Activated CD8-positive, alpha-beta memory T cell treated with anti-CD3 and anti-CD28 coated beads for 48 hours (primary cell): ENCODE results near the gene SYNRG.

Experiments used
- DNase-seq, 3 experiments: peaks; one replicate each; pipeline ENCODE4 v3.0.0-alpha.2; 2020; ENCODE audit warnings: low read depth in 2 of 3, low spot score in 2 of 3

Gene SYNRG

DNA sequence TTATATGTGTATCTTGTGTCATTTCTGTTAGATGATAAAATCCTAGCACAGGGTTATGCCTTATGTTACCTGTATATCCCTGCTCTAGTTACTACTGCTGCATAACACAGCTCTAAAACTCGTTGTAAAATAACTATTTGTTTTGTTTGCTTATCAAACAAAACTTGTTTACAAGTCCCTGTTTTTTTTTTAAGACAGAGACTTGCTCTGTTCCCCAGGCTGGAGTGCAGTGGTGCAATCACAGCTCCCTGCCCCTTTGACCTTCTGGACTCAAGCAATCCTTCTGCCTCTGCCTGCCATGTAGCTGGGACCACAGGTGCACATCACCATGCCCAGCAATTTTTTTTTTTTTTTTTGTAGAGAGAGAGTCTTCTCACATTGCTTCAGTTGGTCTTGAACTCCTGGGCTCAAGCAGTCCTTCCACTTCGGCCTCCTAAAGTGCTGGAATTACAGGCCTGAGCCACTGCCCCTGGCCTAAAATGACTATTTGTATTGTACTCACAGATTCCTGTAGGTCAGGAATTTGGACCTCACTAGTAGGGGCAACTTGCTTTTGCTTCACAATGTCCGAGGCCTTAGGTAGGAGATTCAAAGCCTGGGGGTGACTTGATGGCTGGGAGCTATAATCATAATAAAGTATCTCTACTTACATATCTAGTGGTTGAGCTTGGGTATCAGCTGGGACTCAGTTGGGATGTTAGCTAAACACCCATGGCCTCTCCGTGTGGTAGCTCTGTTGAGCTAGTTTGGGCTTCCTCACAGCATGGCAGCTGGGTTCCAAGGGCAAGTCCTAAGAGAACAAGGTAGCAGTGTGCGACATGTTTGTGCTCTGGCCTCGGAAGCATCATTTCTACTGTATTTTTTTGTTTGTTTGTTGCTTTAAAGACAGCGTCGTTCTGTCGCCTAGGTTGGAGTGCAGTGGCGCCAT lies 106.9 kb downstream of the SYNRG start:
- no peak for DNase-seq

DNA sequence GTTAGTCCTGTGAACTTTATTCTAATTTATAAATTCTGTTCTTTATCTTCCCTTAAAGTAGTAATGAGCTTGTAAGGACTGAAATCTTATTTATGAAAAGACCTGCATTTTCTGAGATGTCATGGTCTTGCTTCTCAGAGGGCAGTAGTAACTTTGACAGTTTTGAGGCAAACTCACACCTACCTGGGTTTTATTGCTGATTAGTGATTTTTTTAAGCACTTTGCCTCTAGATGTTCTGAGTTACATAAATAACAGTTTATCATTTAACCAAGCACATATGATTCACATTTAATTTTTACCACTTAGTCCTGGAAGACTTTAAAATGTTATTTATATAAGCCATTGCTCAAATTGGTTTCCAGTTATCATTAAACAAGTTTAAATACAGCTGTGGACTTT lies 108.8 kb downstream of the SYNRG start:
- no peak for DNase-seq

DNA sequence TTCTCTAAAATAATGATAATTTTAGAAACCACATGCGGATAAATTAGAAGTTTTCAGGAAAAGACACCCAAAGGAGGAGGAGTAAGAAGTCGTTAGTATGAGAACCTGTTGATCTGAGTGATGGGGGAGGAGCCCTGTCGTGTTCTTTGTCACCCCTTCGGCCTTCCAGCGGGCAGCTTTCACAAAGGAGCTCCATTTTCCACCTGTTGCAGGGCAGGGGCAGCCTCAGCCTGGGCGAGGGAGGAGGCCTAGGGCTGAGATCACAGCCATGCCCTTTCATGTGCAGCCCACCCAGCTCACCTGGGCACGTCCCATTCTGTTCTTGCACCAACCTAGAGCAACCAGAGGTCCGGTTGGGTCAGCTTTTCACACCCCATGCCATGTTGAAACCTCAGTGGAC lies 114.2 kb downstream of the SYNRG start:
- no peak for DNase-seq

DNA sequence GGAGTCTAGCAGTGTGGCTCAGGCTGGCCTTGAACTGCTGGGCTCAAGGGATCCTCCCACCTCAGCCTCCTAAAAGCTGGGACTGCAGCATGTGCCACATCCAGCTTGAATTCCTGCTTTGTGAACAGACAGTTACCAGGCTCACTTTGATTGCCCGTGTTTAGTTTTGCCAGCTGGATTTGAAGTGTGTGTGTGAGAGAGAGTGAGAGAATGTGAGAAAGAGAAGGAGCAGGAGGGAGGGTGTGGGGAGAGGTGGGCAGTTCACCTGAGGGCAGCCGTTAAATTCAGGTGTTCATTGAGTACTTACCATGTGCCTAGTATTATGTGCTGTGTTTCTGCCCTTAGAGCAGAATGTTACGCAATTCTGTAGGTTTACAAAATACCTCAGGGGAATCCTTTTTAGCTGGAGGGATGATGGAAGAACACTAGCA lies 114.8 kb downstream of the SYNRG start:
- DNase-seq, result no peak

DNA sequence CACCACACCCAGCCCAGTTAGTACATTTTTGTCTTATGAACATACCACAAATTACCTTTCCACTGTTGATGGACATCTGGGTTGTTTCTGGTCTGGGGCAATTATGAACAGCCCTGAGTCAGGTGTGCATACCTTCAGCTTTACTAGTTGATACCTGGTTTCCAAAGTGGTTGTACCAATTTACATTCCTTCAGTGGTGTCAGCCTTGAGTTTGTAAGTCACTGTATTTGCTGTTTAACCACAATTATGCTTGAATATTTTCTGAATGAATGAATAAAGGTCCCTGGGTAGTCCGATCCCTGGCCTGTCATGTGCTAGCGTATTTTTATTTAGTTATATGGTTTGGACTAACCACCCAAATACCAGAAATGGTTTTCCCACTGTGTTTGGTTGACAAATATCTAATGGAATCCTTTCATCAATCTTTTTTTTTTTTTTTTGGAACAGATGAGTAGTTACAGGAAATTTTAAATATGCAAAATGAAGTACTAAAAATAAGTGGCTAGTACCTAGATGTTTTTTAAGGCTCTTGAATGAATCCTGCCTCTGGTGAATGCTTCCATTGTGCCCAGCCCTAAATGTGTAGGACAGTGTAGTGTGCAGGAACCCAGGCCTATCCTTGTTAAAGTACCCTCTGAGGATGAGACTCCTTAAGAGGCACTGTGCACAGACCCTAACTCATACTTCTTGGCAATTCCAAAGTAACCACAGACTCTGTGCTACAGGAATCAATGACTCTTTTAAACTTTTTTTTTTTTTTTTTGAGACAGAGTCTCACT lies 115.8 kb downstream of the SYNRG start:
- DNase-seq, result no peak

DNA sequence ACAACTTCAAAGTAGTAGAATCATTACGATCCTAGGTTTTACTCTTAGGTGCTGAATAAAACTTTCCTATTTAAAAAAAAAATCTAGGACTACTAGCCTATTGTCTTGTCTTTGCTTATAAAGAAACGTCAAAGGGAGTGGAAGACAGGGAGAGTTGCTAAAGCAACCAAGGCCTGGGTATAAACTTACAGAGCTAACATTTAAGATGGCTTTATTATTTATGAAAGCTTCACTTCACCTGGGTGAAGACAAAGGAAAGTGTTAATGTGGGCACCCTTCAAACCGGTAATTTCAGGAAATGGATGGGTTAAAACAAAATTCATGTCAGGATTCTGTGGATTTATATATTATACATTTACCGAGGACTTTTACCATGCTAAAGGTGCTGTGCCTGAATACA lies 117.1 kb downstream of the SYNRG start:
- DNase-seq, result no peak

DNA sequence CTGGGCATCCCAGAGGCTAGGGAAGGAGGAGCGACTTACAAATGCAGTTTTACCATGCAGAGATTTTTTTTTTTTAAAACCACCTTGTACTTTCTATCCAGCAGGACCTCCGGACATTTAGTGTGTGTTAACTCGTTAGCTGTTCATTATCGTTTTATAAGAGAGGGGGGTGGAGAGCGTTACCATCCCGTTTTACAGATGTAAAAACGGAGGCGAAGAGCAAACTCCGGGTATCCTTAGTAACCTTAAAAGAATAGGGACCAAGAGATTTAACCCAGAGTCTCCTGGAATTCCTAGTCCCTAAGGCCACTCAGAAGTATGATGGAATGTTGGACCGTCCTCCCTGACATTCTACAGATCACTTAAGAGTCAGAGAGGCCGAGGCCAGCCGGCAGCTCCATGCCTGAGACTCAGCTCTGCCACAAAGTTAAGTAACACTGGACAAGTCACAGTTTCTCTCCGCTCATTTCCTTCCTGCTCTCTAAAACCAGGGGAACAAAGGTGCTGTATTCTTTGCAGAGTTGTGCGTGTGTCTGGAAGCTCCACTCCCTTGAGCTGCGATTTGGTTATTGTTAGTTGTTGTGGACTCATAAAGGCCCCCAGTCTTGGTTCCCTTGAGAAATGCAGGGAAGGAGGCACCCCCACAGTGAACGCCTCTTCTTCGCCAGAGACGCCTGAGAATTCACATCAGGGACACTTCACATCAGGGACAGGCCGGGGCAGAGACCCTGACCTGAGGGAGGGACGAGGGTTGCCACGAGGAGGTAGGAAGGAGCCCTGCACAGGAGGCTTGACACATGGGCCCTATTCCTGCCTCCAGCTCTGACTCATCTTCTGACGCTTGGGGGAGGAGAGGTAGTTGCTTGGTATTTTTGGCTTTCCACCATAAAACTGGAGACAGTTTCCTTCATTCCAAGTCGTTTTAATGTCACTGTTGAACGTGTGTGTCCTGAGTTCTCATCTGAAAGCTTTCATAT lies 118.3 kb downstream of the SYNRG start:
- no peak for DNase-seq

DNA sequence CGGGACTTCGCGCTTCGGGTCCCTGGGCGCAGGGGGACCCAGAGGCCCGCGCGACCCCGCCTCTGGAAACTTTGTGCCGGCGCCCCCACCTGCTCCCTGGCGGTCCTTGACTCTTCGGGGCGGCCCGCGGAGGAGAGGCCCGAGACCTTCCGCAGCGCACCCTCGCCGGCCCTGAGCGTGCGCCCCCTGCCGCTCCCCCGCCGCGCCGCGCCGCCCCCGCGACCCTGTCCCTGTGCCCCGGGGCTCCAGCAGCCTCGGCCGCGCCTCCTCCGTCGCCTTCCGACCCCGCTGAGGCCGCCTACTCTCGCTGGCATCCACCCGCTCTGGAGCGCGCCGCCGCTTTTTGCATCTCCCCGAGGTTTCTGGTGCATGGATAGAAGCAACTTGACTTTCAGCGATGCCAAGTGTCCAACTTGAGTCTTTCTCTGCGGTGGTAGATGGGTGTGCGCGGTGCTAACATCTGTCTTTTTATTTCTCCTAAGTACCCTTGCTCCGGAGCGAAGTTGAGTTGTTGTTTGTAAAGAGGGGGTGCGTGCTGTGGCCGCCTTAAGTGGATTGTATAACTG lies 119.1 kb downstream of the SYNRG start:
- peak; percentile 47 to 55 (median 50) for DNase-seq

DNA sequence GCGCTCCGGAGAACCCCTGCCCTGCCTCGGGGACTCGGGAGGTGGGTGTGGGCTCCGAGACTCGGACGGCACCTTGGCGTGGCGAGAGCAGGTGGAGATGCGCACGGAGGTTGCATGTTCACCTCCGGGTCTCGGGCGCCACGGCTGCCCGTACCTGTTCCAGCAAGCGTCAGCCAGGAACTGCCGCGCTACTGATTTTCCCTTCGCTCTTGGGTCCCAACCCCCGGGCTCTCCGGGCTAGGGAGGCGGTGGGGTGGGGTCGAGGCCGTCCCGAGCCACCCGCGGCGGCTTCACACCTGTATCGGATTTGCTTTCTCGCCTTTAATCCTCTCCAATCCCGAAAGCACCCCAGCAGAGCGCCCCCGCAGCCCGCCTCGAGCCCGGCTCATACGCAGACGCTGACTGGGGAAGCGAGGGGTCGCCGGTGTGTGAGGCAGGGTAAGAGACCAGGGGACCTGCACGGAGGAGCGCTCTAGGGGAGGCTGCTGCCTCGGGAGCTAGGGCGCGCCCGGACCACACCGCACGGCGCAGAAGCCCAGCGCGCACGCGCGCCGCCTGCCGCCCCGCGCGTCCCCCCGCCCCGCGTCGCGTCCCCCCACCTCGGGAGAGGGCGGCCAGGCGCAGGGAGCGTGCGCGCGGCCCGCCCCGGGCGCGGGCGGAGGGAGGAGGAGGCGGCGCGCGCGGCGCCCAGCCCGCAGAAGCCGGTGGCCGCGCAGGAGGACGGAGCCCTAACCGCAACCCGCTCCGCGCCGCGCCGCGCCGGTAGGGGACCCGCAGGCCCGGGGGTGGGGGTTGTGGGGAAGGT lies 119.8 kb downstream of the SYNRG start, which contains the start of gene DUSP14:
Gene DUSP14 (plus strand): TSS at position 695 of the 805 bp plus-strand sequence. CDS start 22,382 bp downstream, outside the sequence.
- peak; percentile 43 to 69 (median 57) for DNase-seq

DNA sequence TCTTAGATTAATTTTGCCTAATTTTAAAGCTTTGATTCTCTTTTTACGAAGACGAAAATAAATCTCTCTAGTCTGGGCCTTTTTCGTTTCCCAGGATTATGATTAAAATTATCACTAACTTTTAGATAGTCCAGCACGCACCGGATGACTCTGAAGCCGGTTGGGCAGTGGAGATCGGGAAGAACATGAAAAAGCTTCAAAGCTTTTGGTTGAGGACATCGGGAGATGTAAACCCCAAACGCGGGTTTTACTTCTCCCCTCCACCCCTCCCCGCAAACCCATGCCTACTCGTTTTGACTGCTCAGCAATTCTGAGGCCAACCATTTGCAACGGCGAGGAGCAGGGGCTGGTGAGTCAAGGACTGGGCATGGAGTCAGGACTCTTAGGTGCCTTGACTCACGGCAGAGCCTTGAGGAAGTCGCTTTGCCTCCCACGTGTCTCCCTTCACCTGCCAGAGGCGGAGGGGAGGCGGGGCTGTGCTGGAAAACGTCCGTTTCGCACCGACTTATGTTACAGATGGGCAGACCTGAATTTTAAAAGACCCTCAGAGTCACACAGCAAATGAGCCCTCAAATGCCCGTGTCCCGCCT lies 120.5 kb downstream of the SYNRG start:
- DNase-seq, result peak; percentile 23 to 44 (median 24)

DNA sequence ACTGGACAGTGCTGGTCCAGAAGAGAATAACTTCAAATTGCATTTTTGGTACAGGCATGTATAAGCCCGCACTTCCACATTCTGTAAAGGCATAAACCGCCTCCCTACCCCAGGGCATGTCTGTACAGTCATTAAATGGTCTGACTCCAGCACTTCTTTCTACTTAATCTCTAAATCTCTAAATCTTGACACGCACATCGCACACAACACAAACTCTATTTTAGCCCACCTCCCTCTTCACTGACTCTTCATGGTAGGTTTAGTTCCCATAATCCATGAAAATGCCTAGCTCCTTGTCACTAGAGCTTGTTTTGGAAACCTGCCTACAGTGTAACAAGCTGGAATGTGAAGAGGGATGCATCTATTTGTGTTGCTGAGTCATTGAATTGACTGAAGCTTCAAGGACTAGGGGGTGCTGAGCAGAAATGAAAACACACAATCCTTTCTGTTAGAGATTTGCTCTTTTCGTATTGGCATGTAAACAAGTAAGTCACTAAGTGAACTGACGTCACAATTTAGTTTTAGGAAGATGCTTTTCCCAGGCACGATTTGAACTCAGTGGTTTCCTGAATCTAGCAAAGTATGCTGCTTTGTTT lies 121.1 kb downstream of the SYNRG start:
- no peak for DNase-seq

DNA sequence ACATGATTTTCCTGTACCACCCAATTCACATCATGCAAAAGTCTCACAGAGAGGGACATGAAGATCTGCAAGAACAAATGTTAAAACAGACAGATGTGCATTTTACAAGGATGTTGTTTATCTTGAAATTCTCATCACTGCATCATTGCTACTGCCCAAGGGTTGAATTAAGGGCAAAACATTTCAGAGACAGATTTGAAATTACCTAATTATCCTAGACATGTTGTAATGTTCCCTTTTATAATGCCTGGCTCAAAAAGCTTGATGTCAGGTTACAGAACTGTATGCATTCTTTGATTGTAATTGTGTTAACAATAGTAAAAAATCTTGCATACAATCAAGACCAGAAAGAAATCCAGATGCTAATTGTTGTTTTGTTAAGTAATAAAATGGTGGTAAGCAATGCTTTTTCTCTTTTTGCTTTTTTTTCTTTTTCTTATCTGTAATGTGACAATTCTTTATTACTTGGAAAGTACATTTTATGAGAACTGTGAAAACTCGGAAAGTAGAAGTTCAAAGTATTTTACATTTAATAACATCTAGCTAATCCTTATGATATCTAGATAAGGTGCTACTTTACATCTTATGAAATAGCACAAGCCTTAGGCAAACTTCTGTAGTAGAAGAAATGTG lies 123.2 kb downstream of the SYNRG start:
- DNase-seq, result no peak

DNA sequence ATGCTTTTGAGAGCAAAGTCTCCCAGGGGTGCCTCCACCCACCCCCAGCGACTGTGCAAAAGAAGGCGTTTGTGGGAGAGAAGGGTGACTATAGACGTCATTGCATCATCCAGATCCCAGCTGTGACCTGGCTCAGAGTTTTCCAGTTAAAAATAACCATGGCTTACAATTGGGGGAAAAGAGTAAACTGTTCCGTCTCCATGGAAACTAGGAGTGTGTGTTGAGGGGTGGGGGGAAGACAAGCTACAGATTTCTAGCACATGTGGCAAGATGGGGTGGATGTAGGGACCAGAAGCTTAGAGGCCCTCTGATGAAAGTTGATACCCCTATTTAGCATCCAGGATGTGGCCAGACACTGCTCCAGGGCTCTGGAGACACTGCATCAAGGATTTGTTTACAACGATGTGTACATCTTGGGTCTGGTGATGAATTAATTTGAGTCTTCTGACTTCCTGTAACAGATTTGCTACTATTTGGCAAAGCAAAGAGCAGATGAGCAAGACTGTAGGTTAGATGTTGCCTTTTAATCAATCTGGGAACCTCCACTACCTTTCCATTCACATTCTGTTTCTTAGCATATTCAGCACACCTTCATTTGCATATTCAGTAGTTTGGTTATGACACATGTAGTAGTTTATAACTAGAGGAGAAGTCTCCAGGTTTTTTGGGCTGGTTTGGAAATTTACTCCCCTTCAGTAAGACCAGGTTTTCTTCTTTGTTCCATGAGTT lies 125.7 kb downstream of the SYNRG start:
- DNase-seq, result no peak

DNA sequence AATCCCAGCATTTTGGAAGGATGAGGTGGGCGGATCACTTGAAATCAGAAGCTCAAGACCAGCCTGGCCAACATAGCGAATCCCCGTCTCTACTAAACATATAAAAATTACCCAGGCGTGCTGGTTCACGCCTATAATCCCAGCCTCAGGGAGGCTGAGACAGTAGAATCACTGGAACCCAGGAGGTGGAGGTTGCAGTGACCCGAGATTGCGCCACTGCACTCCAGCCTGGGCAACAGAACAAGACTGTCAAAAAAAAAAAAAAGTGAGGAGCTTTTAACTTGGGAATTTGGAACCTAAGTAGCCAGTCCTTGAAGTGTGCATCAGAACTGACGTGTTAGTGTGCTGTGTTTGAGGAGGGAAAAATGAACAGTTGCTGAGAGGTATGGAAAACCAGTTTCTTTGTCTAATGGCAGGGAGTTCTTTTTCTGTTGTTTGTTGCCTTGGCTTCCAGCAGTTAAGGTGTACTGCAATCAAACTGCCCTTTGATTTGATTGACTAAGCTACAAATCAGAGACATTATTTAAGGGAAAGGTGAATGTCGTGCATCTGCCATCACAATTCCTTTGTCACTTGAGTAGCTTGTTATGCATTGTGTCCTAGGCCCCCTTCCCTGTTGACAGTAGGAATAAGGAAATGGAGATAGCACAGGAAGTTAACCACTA lies 128.1 kb downstream of the SYNRG start:
- no peak for DNase-seq

DNA sequence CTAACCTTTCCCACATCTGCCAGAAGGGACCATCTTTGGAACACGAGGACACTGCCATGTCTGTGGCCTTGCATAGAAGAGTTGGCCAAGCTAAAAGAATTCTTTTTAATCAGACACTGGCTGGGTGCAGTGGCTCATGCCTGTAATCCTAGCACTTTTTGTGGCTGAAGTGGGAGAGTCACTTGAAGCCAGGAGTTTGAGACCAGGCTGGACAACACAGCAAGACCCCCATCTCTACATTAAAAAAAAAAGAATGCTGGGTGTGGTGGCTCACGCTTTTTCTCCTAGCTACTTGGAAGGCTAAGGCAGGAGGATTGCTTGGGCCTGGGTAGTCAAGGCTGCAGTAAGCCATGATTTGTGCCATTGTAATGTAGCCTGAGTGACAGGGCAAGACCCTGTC lies 128.8 kb downstream of the SYNRG start:
- DNase-seq, result no peak

DNA sequence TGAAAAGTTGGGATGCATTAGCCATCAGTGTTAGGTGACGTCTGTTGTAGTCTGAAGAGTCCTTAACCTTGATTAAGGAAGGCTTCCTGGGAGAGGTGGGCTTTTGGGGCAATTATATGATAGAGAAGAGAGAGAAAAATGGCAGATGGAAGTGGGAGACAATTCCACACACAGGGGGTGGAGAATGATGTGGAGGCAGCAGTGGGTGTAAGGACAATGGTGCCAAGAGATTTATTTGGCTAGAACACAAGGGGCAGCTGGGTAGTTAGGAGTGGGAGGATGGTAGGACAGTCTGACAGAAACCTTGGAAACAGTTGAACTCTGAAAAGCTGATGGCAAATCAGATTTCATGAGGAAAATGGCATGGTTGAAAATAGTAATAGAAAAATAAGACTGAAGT lies 130.2 kb downstream of the SYNRG start:
- DNase-seq, result no peak

DNA sequence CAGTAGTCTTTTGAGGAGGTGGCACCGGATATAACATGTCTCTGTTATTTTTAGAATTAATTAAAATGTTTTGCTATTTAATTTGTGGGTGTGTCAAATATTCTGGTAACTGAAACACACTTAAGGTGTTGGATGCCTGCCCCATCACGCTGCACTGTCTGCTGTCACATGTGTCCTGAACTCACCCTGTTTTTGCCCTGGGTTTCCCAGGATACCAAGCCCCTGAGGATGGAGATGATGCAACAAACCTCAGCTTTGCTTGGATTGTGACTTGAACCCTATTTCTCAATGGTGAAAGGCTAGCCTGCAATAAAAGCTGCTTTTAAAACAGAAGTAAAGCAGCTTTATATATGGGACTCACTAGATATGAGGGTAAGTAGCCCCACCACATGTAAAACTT lies 131.0 kb downstream of the SYNRG start:
- no peak for DNase-seq
